GM23338 (cell line): ENCODE measurements around the gene WFDC9. TPM values are rescaled to one million over a fixed set of nuclear protein-coding genes. Genes with fewer than 3 reads are reported as not detected.
"Not testable (repeated sequence)": the region's sequence is repeated elsewhere in the genome, so short reads cannot be mapped to it uniquely, and the experiment has no call there.

Source experiments
- ATAC-seq: fragments of 200-7000 bp; cut with Tn5 transposase; 3 replicates; pipeline ENCODE4 v1.9.1; 2020
- DNase-seq: peaks from one replicate; pipeline ENCODE4 v3.0.0-alpha.2; 2015; ENCODE audit warnings: low spot score
- H2AFZ ChIP-seq: fragments of 200-600 bp; sonication (generic); 2 replicates; pipeline ENCODE4 v1.8.0; 2016; ENCODE audit warnings: antibody characterized with exemption, mild to moderate bottlenecking, moderate library complexity
- H3F3A ChIP-seq: fragments of 200-600 bp; sonication (generic); replicated peaks from 2 replicates; pipeline ENCODE4 v1.8.0; 2017; ENCODE audit warnings: antibody characterized with exemption, mixed run types, low read depth
- H3K27ac ChIP-seq: fragments of 200-600 bp; sonication (generic); 2 replicates; pipeline ENCODE4 v1.6.1; 2016; ENCODE audit warnings: low read depth
- H3K27me3 ChIP-seq: fragments of 200-600 bp; sonication (generic); 2 replicates; pipeline ENCODE4 v1.8.0; 2016; ENCODE audit warnings: mild to moderate bottlenecking, mixed run types, moderate library complexity; ENCODE audit not compliant: insufficient read depth
- H3K36me3 ChIP-seq: fragments of 200-600 bp; sonication (generic); 2 replicates; pipeline ENCODE4 v1.8.0; 2016; ENCODE audit warnings: mild to moderate bottlenecking; ENCODE audit not compliant: insufficient read depth
- H3K4me1 ChIP-seq: fragments of 200-600 bp; sonication (generic); 2 replicates; pipeline ENCODE4 v1.8.0; 2016; ENCODE audit warnings: mild to moderate bottlenecking, moderate library complexity; ENCODE audit not compliant: insufficient read depth
- H3K4me2 ChIP-seq: fragments of 200-600 bp; sonication (generic); 2 replicates; pipeline ENCODE4 v1.7.1; 2017; ENCODE audit warnings: mixed run types
- H3K4me3 ChIP-seq: fragments of 200-600 bp; sonication (generic); 2 replicates; pipeline ENCODE4 v1.6.1; 2016; ENCODE audit warnings: mixed run types
- H3K79me2 ChIP-seq: fragments of 200-600 bp; sonication (generic); replicated peaks from 2 replicates; pipeline ENCODE4 v1.8.0; 2017; ENCODE audit warnings: mild to moderate bottlenecking; ENCODE audit not compliant: insufficient read depth
- H3K9me2 ChIP-seq: fragments of 200-600 bp; sonication (generic); 2 replicates; pipeline ENCODE4 v1.8.0; 2017; ENCODE audit not compliant: insufficient read depth
- H4K20me1 ChIP-seq: fragments of 200-600 bp; sonication (generic); replicated peaks from 2 replicates; pipeline ENCODE4 v1.8.0; 2017; ENCODE audit warnings: mild to moderate bottlenecking; ENCODE audit not compliant: insufficient read depth
- H3K27ac Mint-ChIP-seq: 2 replicates; pipeline ENCODE4 v1.8.0; 2020; ENCODE audit warnings: inconsistent platforms, mild to moderate bottlenecking, moderate library complexity, mixed read lengths
- H3K27me3 Mint-ChIP-seq: 3 replicates; pipeline ENCODE4 v1.8.0; 2022; ENCODE audit warnings: low read depth, mild to moderate bottlenecking, moderate library complexity, mixed read lengths, inconsistent platforms; ENCODE audit not compliant: insufficient read depth, poor library complexity
- H3K36me3 Mint-ChIP-seq: 3 replicates; pipeline ENCODE4 v1.8.0; 2021; ENCODE audit warnings: low read depth, mild to moderate bottlenecking, inconsistent platforms, moderate library complexity, mixed read lengths
- H3K4me1 Mint-ChIP-seq: 3 replicates; pipeline ENCODE4 v1.8.0; 2020; ENCODE audit warnings: mild to moderate bottlenecking, inconsistent platforms, mixed read lengths
- H3K4me3 Mint-ChIP-seq: 3 replicates; pipeline ENCODE4 v1.8.0; 2021; ENCODE audit warnings: moderate library complexity, mild to moderate bottlenecking, inconsistent platforms, mixed read lengths
- H3K9me3 Mint-ChIP-seq: 3 replicates; pipeline ENCODE4 v1.8.0; 2020; ENCODE audit warnings: moderate library complexity, mild to moderate bottlenecking, inconsistent platforms, mixed read lengths
- CREB1 ChIP-seq: fragments of 250-450 bp; sonication (Bioruptor Pico); IDR thresholded peaks from 2 replicates; pipeline ENCODE4 v1.5.0; 2020; ENCODE audit warnings: low read depth, mild to moderate bottlenecking, moderate library complexity
- CTCF ChIP-seq, 2 experiments: fragments of 200-600 bp in 1 of 2; sonication (generic) in 1 of 2; conservative IDR thresholded peaks; 2 replicates each; pipeline versions ENCODE4 v1.5.1 to v1.6.1; 2016 to 2017; ENCODE audit warnings: antibody characterized with exemption in 2 of 2, low read depth in 2 of 2, mild to moderate bottlenecking in 2 of 2, moderate library complexity in 1 of 2
- ETS1 ChIP-seq: IDR thresholded peaks from 2 replicates; pipeline ENCODE4 v1.6.1; 2016; ENCODE audit warnings: antibody characterized with exemption
- NANOG ChIP-seq: IDR thresholded peaks from 2 replicates; pipeline ENCODE4 v1.6.1; 2016; ENCODE audit warnings: antibody characterized with exemption, borderline replicate concordance
- ZNF331 ChIP-seq: fragments of 250-450 bp; sonication (Bioruptor Pico); IDR thresholded peaks from 2 replicates; pipeline ENCODE4 v1.5.0; 2020; ENCODE audit warnings: low read depth, mild to moderate bottlenecking, moderate library complexity
- polyA plus RNA-seq: library from polyadenylated mRNA; unstranded; fragments of >200 nt; fragmentation: Nextera tagmentation; extraction: Ambion mirVana; gene quantifications from 2 replicates; pipeline ENCODE4 v1.2.1, GENCODE V29; 2016
- total RNA-seq: library from RNA; depleted of rRNA; stranded (reverse); fragments of >200 nt; shearing (Covaris generic); gene quantifications from 2 replicates; pipeline ENCODE4 v1.2.3, GENCODE V29; 2014

The WFDC9 gene
- total and polyA plus RNA-seq, 2 experiments from 2014 or later = not detected

GRCh38 chr20:45589725-45590124 lies 41.4 kb downstream of the WFDC9 start:
- no peaks in the 10 kb centered on the region for H3K27me3 Mint-ChIP-seq
- H3K36me3 ChIP-seq = no peaks in the 10 kb centered on the region
- no peak for TF ChIP-seq CTCF (conservative IDR thresholded peaks at IDR 0.05; ENCODE audit: low read depth in 2 of 2)
- ATAC-seq (no peak), DNase-seq (no peak)
- no peak overlapping the region for H3K4me3 Mint-ChIP-seq
- H2AFZ ChIP-seq = peak overlapping the region; percentile 83; the same call in 1 of the 2 replicates
- no peaks in the 10 kb centered on the region for H3K27me3 ChIP-seq
- no peaks in the 10 kb centered on the region for H4K20me1 ChIP-seq
- H3K9me2 ChIP-seq = no peaks in the 10 kb centered on the region; the same call in 1 of the 2 replicates
- no peaks in the 10 kb centered on the region for H3F3A ChIP-seq
- no peak overlapping the region for H3K4me2 ChIP-seq
- H3K27ac ChIP-seq = no peak overlapping the region
- H3K36me3 Mint-ChIP-seq = peaks cover 9% of the 10 kb centered on the region; the same call in 2 of the 3 replicates
- no peak overlapping the region for H3K27ac Mint-ChIP-seq
- H3K4me1 Mint-ChIP-seq = no peaks in the 10 kb centered on the region
- H3K4me3 ChIP-seq = no peak overlapping the region
- H3K9me3 Mint-ChIP-seq = peaks cover 9% of the 10 kb centered on the region
- H3K79me2 ChIP-seq = no peaks in the 10 kb centered on the region
- H3K4me1 ChIP-seq = no peaks in the 10 kb centered on the region

- TF ChIP-seq ZNF331 (CRISPR knock-in tag) (no peak), ETS1 (no peak), NANOG (no peak), CREB1 (no peak)
- Mint-ChIP-seq H3K9me3 (peaks cover 7% of the 10 kb centered on the region), H3K4me1 (no peaks in the 10 kb centered on the region), H3K4me3 (no peak overlapping the region), H3K27ac (no peak overlapping the region; the same call in 1 of the 2 replicates), H3K27me3 (no peaks in the 10 kb centered on the region), H3K36me3 (peaks cover 7% of the 10 kb centered on the region; the same call in 2 of the 3 replicates)
- H3K27ac ChIP-seq = no peak overlapping the region
- no peaks in the 10 kb centered on the region for H3K79me2 ChIP-seq
- no peak for ATAC-seq
- no peaks in the 10 kb centered on the region for H3K36me3 ChIP-seq
- no peaks in the 10 kb centered on the region for H3K27me3 ChIP-seq
- no peaks in the 10 kb centered on the region for H3K9me2 ChIP-seq
- no peaks in the 10 kb centered on the region for H4K20me1 ChIP-seq
- no peak overlapping the region for H3K4me3 ChIP-seq
- H3F3A ChIP-seq = no peaks in the 10 kb centered on the region
- peak; percentile 26 for DNase-seq
- H3K4me1 ChIP-seq = peaks cover 6% of the 10 kb centered on the region
- no peak overlapping the region for H2AFZ ChIP-seq
- no peak overlapping the region for H3K4me2 ChIP-seq
Measured at GRCh38 chr20:45588800-45589199, 42.3 kb downstream of the WFDC9 start.

GRCh38 chr20:45585986-45586385 lies 45.1 kb downstream of the WFDC9 start:
- H3F3A ChIP-seq, H3K27ac ChIP-seq, H3K27ac Mint-ChIP-seq, H3K36me3 Mint-ChIP-seq, H3K27me3 Mint-ChIP-seq, H3K27me3 ChIP-seq, H3K9me3 Mint-ChIP-seq, H3K4me3 Mint-ChIP-seq, H3K9me2 ChIP-seq, DNase-seq, H4K20me1 ChIP-seq, ATAC-seq, H2AFZ ChIP-seq, H3K4me3 ChIP-seq, H3K79me2 ChIP-seq, H3K4me2 ChIP-seq, H3K36me3 ChIP-seq: not testable (repeated sequence)
- peaks cover 11% of the 10 kb centered on the region for H3K4me1 Mint-ChIP-seq
- H3K4me1 ChIP-seq = peaks cover 27% of the 10 kb centered on the region

GRCh38 chr20:45584294-45584693 lies 46.8 kb downstream of the WFDC9 start:
- not testable (repeated sequence) for H3K36me3 Mint-ChIP-seq, H3K4me3 Mint-ChIP-seq, H3K4me2 ChIP-seq, DNase-seq, H4K20me1 ChIP-seq, H3K27me3 Mint-ChIP-seq, H3K36me3 ChIP-seq, H3K27me3 ChIP-seq, H3K9me2 ChIP-seq, H3K27ac ChIP-seq, H3K27ac Mint-ChIP-seq, H3K9me3 Mint-ChIP-seq, ATAC-seq, H3F3A ChIP-seq, H3K4me3 ChIP-seq, H3K79me2 ChIP-seq
- H2AFZ ChIP-seq = peak overlapping the region; percentile 48; the same call in 1 of the 2 replicates
- peaks cover 13% of the 10 kb centered on the region for H3K4me1 Mint-ChIP-seq
- peaks cover 27% of the 10 kb centered on the region for H3K4me1 ChIP-seq
